A549 (cell line): ENCODE measurements around the gene LELP1.

Experiments
- CBX2 ChIP-seq: fragments of 200-600 bp; sonication (generic); IDR thresholded peaks from 2 replicates; pipeline ENCODE4 v1.6.1; 2016; ENCODE audit warnings: low read depth, mild to moderate bottlenecking, borderline replicate concordance
- CHD2 ChIP-seq: fragments of 150-350 bp; IDR thresholded peaks from 2 replicates; pipeline ENCODE4 v1.6.1; 2014; ENCODE audit warnings: low read length; ENCODE audit not compliant: partially characterized antibody
- KDM1A ChIP-seq: fragments of 200-600 bp; sonication (generic); IDR thresholded peaks from 2 replicates; pipeline ENCODE4 v1.6.1; 2016; ENCODE audit warnings: low read depth, mild to moderate bottlenecking
- NPAS2 ChIP-seq: fragments of 250-450 bp; sonication (Bioruptor Pico); IDR thresholded peaks from 2 replicates; pipeline ENCODE4 v1.8.0; 2022; ENCODE audit warnings: mild to moderate bottlenecking, moderate library complexity, borderline replicate concordance
- POLR2A ChIP-seq: IDR thresholded peaks from 2 replicates; pipeline ENCODE4 v1.6.1; 2012; ENCODE audit warnings: mild to moderate bottlenecking, low read length
- RAD21 ChIP-seq, 2 experiments: fragments of >200 bp in 1 of 2; sonication (Bioruptor Twin) in 1 of 2; formaldehyde crosslinking in 1 of 2; IDR thresholded peaks in 1 of 2; conservative IDR thresholded peaks in 1 of 2; 2 replicates in 1 of 2; 3 replicates in 1 of 2; pipeline ENCODE4 v1.6.1; 2012 to 2018; ENCODE audit warnings: inconsistent platforms in 1 of 2
- RFX5 ChIP-seq: fragments of 450-650 bp; IDR thresholded peaks from 2 replicates; pipeline ENCODE4 v1.7.1; 2014; ENCODE audit warnings: antibody characterized with exemption, mild to moderate bottlenecking, moderate library complexity
- SMC3 ChIP-seq: fragments of >200 bp; sonication (Bioruptor Twin); formaldehyde crosslinking; IDR thresholded peaks from 3 replicates; pipeline ENCODE4 v1.6.1; 2018; ENCODE audit warnings: inconsistent platforms
- ZSCAN20 ChIP-seq: fragments of 250-450 bp; sonication (Bioruptor Pico); IDR thresholded peaks from 2 replicates; pipeline ENCODE4 v1.8.0; 2022; ENCODE audit warnings: mild to moderate bottlenecking, moderate library complexity
- TF ChIP-seq, protein P1 (sequence below): fragments of >200 bp; sonication (Bioruptor Twin); formaldehyde crosslinking; IDR thresholded peaks from 3 replicates; pipeline ENCODE4 v1.5.1; 2016
- TF ChIP-seq, protein P2 (sequence below): fragments of 200-600 bp; sonication (generic); IDR thresholded peaks from 2 replicates; pipeline ENCODE4 v1.6.1; 2016; ENCODE audit warnings: antibody characterized with exemption, mild to moderate bottlenecking, moderate library complexity
- TF ChIP-seq, protein P3 (sequence below): IDR thresholded peaks from 2 replicates; pipeline ENCODE4 v1.6.1; 2012
- TF ChIP-seq, protein P4 (sequence below): fragments of >200 bp; sonication (Bioruptor Twin); formaldehyde crosslinking; IDR thresholded peaks from 3 replicates; pipeline ENCODE4 v1.6.1; 2016
- TF ChIP-seq, protein P5 (sequence below): IDR thresholded peaks from 2 replicates; pipeline ENCODE4 v1.6.1; 2012; ENCODE audit warnings: low read depth, borderline replicate concordance

DNA sequence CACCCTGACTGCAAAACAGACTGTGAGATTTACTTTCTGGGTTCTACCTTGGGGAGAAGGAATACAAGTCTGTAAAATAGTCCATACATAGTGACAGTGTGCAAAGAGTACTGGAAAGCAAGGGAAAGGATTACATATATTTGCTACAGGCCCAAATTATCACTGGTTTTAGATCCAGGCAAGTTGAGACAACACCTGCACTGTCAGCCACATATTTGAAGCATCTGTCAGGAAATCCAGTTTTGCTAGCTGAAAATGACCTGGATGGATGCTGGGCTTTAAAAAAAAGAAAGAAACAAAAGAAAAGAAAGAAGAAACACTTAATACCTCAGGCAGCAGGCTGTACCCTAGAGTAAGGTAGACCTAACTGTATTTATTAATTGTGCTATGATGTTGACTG lies 28.6 kb upstream of the LELP1 start:
- TF ChIP-seq, protein P1, sequence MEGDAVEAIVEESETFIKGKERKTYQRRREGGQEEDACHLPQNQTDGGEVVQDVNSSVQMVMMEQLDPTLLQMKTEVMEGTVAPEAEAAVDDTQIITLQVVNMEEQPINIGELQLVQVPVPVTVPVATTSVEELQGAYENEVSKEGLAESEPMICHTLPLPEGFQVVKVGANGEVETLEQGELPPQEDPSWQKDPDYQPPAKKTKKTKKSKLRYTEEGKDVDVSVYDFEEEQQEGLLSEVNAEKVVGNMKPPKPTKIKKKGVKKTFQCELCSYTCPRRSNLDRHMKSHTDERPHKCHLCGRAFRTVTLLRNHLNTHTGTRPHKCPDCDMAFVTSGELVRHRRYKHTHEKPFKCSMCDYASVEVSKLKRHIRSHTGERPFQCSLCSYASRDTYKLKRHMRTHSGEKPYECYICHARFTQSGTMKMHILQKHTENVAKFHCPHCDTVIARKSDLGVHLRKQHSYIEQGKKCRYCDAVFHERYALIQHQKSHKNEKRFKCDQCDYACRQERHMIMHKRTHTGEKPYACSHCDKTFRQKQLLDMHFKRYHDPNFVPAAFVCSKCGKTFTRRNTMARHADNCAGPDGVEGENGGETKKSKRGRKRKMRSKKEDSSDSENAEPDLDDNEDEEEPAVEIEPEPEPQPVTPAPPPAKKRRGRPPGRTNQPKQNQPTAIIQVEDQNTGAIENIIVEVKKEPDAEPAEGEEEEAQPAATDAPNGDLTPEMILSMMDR, result no peak
- TF ChIP-seq NPAS2 (CRISPR knock-in tag) (no peak), CHD2 (no peak), RAD21 (conservative IDR thresholded peaks at IDR 0.05 in 1 of 2, IDR thresholded peaks at IDR 0.05 in 1 of 2) (no peak), KDM1A (no peak), POLR2A (no peak), SMC3 (no peak), CBX2 (no peak), ZSCAN20 (CRISPR knock-in tag) (no peak), RFX5 (no peak)
- TF ChIP-seq, protein P2, sequence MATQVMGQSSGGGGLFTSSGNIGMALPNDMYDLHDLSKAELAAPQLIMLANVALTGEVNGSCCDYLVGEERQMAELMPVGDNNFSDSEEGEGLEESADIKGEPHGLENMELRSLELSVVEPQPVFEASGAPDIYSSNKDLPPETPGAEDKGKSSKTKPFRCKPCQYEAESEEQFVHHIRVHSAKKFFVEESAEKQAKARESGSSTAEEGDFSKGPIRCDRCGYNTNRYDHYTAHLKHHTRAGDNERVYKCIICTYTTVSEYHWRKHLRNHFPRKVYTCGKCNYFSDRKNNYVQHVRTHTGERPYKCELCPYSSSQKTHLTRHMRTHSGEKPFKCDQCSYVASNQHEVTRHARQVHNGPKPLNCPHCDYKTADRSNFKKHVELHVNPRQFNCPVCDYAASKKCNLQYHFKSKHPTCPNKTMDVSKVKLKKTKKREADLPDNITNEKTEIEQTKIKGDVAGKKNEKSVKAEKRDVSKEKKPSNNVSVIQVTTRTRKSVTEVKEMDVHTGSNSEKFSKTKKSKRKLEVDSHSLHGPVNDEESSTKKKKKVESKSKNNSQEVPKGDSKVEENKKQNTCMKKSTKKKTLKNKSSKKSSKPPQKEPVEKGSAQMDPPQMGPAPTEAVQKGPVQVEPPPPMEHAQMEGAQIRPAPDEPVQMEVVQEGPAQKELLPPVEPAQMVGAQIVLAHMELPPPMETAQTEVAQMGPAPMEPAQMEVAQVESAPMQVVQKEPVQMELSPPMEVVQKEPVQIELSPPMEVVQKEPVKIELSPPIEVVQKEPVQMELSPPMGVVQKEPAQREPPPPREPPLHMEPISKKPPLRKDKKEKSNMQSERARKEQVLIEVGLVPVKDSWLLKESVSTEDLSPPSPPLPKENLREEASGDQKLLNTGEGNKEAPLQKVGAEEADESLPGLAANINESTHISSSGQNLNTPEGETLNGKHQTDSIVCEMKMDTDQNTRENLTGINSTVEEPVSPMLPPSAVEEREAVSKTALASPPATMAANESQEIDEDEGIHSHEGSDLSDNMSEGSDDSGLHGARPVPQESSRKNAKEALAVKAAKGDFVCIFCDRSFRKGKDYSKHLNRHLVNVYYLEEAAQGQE, result no peak
- TF ChIP-seq, protein P3, sequence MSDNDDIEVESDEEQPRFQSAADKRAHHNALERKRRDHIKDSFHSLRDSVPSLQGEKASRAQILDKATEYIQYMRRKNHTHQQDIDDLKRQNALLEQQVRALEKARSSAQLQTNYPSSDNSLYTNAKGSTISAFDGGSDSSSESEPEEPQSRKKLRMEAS, result no peak
- TF ChIP-seq, protein P4, sequence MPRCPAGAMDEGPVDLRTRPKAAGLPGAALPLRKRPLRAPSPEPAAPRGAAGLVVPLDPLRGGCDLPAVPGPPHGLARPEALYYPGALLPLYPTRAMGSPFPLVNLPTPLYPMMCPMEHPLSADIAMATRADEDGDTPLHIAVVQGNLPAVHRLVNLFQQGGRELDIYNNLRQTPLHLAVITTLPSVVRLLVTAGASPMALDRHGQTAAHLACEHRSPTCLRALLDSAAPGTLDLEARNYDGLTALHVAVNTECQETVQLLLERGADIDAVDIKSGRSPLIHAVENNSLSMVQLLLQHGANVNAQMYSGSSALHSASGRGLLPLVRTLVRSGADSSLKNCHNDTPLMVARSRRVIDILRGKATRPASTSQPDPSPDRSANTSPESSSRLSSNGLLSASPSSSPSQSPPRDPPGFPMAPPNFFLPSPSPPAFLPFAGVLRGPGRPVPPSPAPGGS, result no peak
- TF ChIP-seq, protein P5, sequence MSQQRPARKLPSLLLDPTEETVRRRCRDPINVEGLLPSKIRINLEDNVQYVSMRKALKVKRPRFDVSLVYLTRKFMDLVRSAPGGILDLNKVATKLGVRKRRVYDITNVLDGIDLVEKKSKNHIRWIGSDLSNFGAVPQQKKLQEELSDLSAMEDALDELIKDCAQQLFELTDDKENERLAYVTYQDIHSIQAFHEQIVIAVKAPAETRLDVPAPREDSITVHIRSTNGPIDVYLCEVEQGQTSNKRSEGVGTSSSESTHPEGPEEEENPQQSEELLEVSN, result no peak
